GM19193 (cell line): ENCODE measurements around the gene TTLL9.

Experiments
- POLR2A ChIP-seq: IDR thresholded peaks from 4 replicates; pipeline ENCODE4 v1.6.1; 2011; ENCODE audit not compliant: insufficient read depth, insufficient read length; ENCODE audit errors: extremely low read depth

Gene TTLL9

GRCh38 chr20:31979713-31980426 lies 109.4 kb downstream of the TTLL9 start:
- TF ChIP-seq POLR2A: no peak

GRCh38 chr20:31981784-31982183 lies 111.3 kb downstream of the TTLL9 start:
- no peak for TF ChIP-seq POLR2A

GRCh38 chr20:31984981-31985471 lies 114.6 kb downstream of the TTLL9 start:
- no peak for TF ChIP-seq POLR2A

GRCh38 chr20:31987744-31988143 lies 117.3 kb downstream of the TTLL9 start:
- no peak for TF ChIP-seq POLR2A

GRCh38 chr20:31988430-31989015 lies 118.1 kb downstream of the TTLL9 start:
- TF ChIP-seq POLR2A: no peak

- TF ChIP-seq POLR2A: no peak
Observed at GRCh38 chr20:31989030-31989645, 118.7 kb downstream of the TTLL9 start.

GRCh38 chr20:31990641-31991338 lies 120.4 kb downstream of the TTLL9 start:
- no peak for TF ChIP-seq POLR2A

GRCh38 chr20:31991339-31991705 lies 120.9 kb downstream of the TTLL9 start:
- TF ChIP-seq POLR2A: no peak

- TF ChIP-seq POLR2A: no peak
Observed at GRCh38 chr20:31992086-31992485, 121.7 kb downstream of the TTLL9 start.
